IPS-18a (cell line): ENCODE results near the gene ECSIT.

ENCODE experiments used
- H3K27ac ChIP-seq: one replicate; pipeline ENCODE4 v1.5.1; 2013; ENCODE audit warnings: low read length
- H3K27me3 ChIP-seq: one replicate; pipeline ENCODE4 v1.6.1; 2013; ENCODE audit warnings: mild to moderate bottlenecking, low read length; ENCODE audit not compliant: control insufficient read depth, insufficient read depth
- H3K36me3 ChIP-seq: one replicate; pipeline ENCODE4 v1.6.1; 2013; ENCODE audit warnings: low read depth, low read length; ENCODE audit not compliant: control insufficient read depth
- H3K4me1 ChIP-seq: one replicate; pipeline ENCODE4 v1.6.1; 2013; ENCODE audit warnings: low read depth, low read length; ENCODE audit not compliant: control insufficient read depth
- H3K4me3 ChIP-seq: one replicate; pipeline ENCODE4 v1.5.1; 2013; ENCODE audit warnings: low read length
- H3K9ac ChIP-seq: one replicate; pipeline ENCODE4 v1.6.1; 2013; ENCODE audit warnings: mild to moderate bottlenecking, low read length, moderate library complexity
- H3K9me3 ChIP-seq: one replicate; pipeline ENCODE4 v1.6.1; 2013; ENCODE audit warnings: low read depth, low read length; ENCODE audit not compliant: control insufficient read depth

Gene ECSIT

GRCh38 chr19:11494634-11495285 is 34.2 kb downstream of the ECSIT start:
- Histone ChIP-seq H3K27ac (no peak overlapping the region), H3K9me3 (no peaks in the 10 kb centered on the region), H3K4me1 (no peaks in the 10 kb centered on the region), H3K9ac (no peak overlapping the region), H3K27me3 (no peaks in the 10 kb centered on the region), H3K4me3 (no peak overlapping the region), H3K36me3 (peaks cover 4% of the 10 kb centered on the region)

GRCh38 chr19:11489378-11489777 is 39.6 kb downstream of the ECSIT start:
- H3K4me3 ChIP-seq = no peak overlapping the region
- no peak overlapping the region for H3K9ac ChIP-seq
- no peaks in the 10 kb centered on the region for H3K36me3 ChIP-seq
- no peaks in the 10 kb centered on the region for H3K9me3 ChIP-seq
- H3K27ac ChIP-seq = no peak overlapping the region
- H3K4me1 ChIP-seq = no peaks in the 10 kb centered on the region
- no peaks in the 10 kb centered on the region for H3K27me3 ChIP-seq

- Histone ChIP-seq H3K9ac (no peak overlapping the region), H3K36me3 (no peaks in the 10 kb centered on the region), H3K27ac (no peak overlapping the region), H3K9me3 (no peaks in the 10 kb centered on the region), H3K4me3 (no peak overlapping the region), H3K27me3 (peaks cover 3% of the 10 kb centered on the region), H3K4me1 (no peaks in the 10 kb centered on the region)
Observed at GRCh38 chr19:11486661-11487503, 42.1 kb downstream of the ECSIT start.

GRCh38 chr19:11485245-11485837 is 43.6 kb downstream of the ECSIT start:
- H3K27ac ChIP-seq = no peak overlapping the region
- no peaks in the 10 kb centered on the region for H3K4me1 ChIP-seq
- H3K27me3 ChIP-seq = peaks cover 18% of the 10 kb centered on the region
- H3K9me3 ChIP-seq = no peaks in the 10 kb centered on the region
- no peaks in the 10 kb centered on the region for H3K36me3 ChIP-seq
- H3K9ac ChIP-seq = no peak overlapping the region
- no peak overlapping the region for H3K4me3 ChIP-seq

GRCh38 chr19:11483366-11484111 is 45.4 kb downstream of the ECSIT start:
- Histone ChIP-seq H3K27ac (no peak overlapping the region), H3K4me3 (no peak overlapping the region), H3K36me3 (no peaks in the 10 kb centered on the region), H3K27me3 (peaks cover 33% of the 10 kb centered on the region), H3K9me3 (no peaks in the 10 kb centered on the region), H3K4me1 (no peaks in the 10 kb centered on the region), H3K9ac (no peak overlapping the region)

GRCh38 chr19:11482384-11483050 is 46.4 kb downstream of the ECSIT start:
- H3K27ac ChIP-seq = no peak overlapping the region

GRCh38 chr19:11481534-11482383 is 47.2 kb downstream of the ECSIT start:
- peaks cover 34% of the 10 kb centered on the region for H3K27me3 ChIP-seq
- H3K4me1 ChIP-seq = no peaks in the 10 kb centered on the region
- no peak overlapping the region for H3K9ac ChIP-seq
- no peak overlapping the region for H3K27ac ChIP-seq
- H3K9me3 ChIP-seq = no peaks in the 10 kb centered on the region
- H3K36me3 ChIP-seq = no peaks in the 10 kb centered on the region
- peak overlapping the region; percentile 42 for H3K4me3 ChIP-seq

More at GRCh38 chr19:11482384-11483050, 46.4 kb downstream of the ECSIT start:
- Histone ChIP-seq H3K27me3 (peaks cover 34% of the 10 kb centered on the region), H3K36me3 (no peaks in the 10 kb centered on the region), H3K4me1 (no peaks in the 10 kb centered on the region), H3K4me3 (peak overlapping the region; percentile 42), H3K9me3 (no peaks in the 10 kb centered on the region), H3K9ac (no peak overlapping the region)

GRCh38 chr19:11480715-11481533 is 48.0 kb downstream of the ECSIT start, which contains the start of gene ELAVL3:
TSS of gene ELAVL3 (minus strand) at chr19:11481046. CDS start at chr19:11480608, 438 bp downstream.
- no peak within 1 kb of the TSS for H3K9ac ChIP-seq
- H3K27me3 ChIP-seq = peaks cover 34% of the 10 kb centered on the region
- H3K27ac ChIP-seq = no peak within 1 kb of the TSS
- no peak within 1 kb of the TSS for H3K4me3 ChIP-seq
- no peaks in the 10 kb centered on the region for H3K9me3 ChIP-seq
- H3K4me1 ChIP-seq = no peaks in the 10 kb centered on the region
- H3K36me3 ChIP-seq = no peaks in the 10 kb centered on the region

- no peak overlapping the region for H3K4me3 ChIP-seq
Observed at GRCh38 chr19:11479898-11480714, 48.8 kb downstream of the ECSIT start.

More at GRCh38 chr19:11479898-11480714, 48.8 kb downstream of the ECSIT start:
- no peak overlapping the region for H3K9ac ChIP-seq
- H3K27ac ChIP-seq = no peak overlapping the region
- peaks cover 34% of the 10 kb centered on the region for H3K27me3 ChIP-seq
- no peaks in the 10 kb centered on the region for H3K9me3 ChIP-seq
- H3K4me1 ChIP-seq = no peaks in the 10 kb centered on the region
- no peaks in the 10 kb centered on the region for H3K36me3 ChIP-seq
